GM18511 (cell line): Measurements from ENCODE around the gene MAP3K20.
"Not testable (repeated sequence)": the region's sequence is repeated elsewhere in the genome, so short reads cannot be mapped to it uniquely, and the experiment has no call there.

ENCODE experiments used
- ATAC-seq: cut with Tn5 transposase; IDR thresholded peaks from one replicate; pipeline ENCODE4 v1.9.1; 2021; ENCODE audit warnings: mild to moderate bottlenecking, moderate library complexity; ENCODE audit not compliant: unreplicated experiment

The MAP3K20 gene

GRCh38 chr2:173075781-173076580 is at the start of gene MAP3K20:
Gene MAP3K20 (plus strand): TSS chr2:173075846. CDS start chr2:173091032, 15,186 bp downstream.
- peak; percentile 73 for ATAC-seq

DNA sequence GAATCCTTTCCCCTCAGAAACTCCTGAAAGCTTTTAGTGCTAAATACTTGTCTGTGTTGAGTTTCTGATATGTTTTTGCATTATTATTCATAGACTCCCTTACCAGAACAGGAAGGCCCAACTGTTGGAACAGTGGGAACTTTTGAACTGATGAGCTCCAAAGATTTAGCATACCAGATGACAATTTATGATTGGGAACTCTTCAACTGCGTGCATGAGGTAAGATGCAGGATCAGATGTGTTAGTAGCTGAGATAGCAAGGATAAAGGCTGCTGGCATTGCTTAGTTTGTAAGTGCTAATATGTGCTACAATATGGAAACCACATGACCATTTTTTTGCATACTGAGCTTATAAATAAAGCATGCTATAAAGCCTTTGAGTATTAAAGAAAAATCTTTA is 49.2 kb upstream of the MAP3K20 start:
- no peak for ATAC-seq

GRCh38 chr2:173027181-173028128 is 48.2 kb upstream of the MAP3K20 start:
- ATAC-seq, result no peak

DNA sequence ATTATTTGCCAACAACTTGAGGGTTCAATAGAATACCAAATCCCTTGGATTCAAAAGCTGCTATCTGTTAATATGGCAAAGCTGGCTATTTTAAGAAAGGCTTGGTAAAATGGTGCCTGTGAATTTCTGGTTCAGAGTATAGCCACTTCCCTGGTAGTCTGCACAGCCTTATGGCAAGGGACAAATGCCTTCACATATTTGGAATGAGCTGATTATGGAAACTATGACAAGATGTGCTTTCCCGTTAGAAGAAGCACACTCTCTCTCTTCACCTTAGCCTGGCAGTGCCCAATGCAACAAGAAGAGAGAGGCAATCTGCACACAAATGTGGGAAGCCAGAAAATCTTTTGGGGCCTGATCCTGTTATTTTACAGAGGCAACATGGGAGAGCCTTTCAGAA is 47.5 kb upstream of the MAP3K20 start:
- ATAC-seq, result no peak

DNA sequence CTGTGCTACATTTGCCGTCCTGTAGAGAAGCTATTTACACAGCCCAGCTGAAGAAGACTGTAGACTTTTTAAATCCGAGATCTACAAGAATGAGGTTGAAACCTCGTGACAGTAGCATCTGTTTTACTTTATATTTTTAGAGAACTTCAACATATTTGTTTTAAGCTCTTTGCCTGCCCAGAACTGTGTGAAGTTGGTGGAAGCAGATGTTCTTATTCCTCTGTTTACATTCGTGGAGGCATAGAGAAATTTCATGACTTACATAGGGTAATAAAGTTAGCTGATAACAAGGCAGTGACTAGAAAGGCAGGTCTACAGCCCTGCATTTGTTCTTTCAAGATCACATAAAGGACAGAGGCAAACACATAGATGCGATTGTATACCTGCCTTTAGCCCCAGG is 47.0 kb upstream of the MAP3K20 start:
- no peak for ATAC-seq

GRCh38 chr2:173030561-173031490 is 44.8 kb upstream of the MAP3K20 start:
- no peak for ATAC-seq

GRCh38 chr2:173032032-173032431 is 43.6 kb upstream of the MAP3K20 start:
- ATAC-seq, result no peak

GRCh38 chr2:173033084-173033483 is 42.6 kb upstream of the MAP3K20 start:
- no peak for ATAC-seq

- no peak for ATAC-seq
Observed at GRCh38 chr2:173034143-173034542, 41.5 kb upstream of the MAP3K20 start.

- no peak for ATAC-seq
Observed at GRCh38 chr2:173037245-173038120, 38.2 kb upstream of the MAP3K20 start.

GRCh38 chr2:173038257-173038656 is 37.4 kb upstream of the MAP3K20 start:
- ATAC-seq, result not testable (repeated sequence)

DNA sequence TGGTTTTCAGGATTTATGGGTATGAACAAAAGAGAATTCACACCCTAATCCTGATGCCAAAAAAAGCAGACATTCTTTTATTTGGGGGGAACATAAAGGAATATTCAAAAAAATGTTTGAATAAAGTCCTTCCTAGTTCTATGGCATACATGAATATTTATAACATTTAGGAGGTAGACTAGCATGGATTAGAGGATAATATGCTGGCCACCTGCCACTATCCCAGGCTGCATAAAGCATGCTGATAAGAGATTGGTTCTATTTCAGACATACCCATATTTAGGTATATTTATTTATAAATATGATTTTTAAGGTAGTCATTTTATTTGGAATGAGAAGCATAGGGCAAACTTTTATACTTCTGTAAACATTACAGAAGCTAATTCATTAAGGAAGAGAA is 34.9 kb upstream of the MAP3K20 start:
- no peak for ATAC-seq

GRCh38 chr2:173043476-173043875 is 32.2 kb upstream of the MAP3K20 start:
- no peak for ATAC-seq

GRCh38 chr2:173043897-173044519 is 31.6 kb upstream of the MAP3K20 start:
- ATAC-seq, result no peak

DNA sequence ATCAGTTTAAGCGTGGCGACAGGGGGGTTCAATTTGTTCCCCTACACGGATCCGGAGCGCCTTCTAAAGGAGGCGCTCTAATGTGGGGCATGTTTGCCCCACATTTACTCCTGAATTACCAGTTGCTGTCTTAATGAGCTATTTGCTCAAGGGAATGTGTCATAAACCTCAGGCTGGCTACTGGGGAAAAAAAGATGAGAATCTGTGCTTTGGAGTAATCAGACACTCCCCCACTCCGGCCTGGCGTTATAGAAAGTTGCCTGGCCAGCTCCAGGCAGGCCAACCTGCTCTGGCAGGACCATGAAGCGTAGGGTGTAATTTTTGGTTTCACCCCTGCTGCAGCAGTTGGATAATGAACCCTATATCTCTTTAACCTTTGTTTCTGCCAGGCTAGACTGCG is 31.0 kb upstream of the MAP3K20 start:
- no peak for ATAC-seq

DNA sequence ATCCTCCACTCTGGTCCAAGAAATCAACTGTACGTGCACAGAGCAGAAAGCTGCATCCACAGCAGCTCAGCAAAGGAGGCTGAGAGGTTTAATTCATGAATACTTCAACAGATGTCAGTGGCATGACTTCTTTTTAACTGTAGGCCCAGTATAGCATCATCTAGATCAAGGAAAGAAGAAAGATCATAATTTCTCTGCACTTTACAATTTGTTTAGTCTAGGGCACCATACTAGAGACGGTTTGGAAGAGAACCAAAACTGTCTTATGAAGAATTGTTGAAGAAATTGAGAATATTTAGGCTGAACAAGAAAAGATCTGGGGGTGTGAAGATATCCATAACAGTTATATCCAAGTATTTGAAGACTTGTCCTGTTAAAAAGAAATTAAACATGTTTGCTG is 30.5 kb upstream of the MAP3K20 start:
- ATAC-seq, result no peak

GRCh38 chr2:173048522-173048896 is 27.1 kb upstream of the MAP3K20 start:
- no peak for ATAC-seq

- ATAC-seq, result peak; percentile 92
Observed at GRCh38 chr2:173048897-173049661, 26.6 kb upstream of the MAP3K20 start.

DNA sequence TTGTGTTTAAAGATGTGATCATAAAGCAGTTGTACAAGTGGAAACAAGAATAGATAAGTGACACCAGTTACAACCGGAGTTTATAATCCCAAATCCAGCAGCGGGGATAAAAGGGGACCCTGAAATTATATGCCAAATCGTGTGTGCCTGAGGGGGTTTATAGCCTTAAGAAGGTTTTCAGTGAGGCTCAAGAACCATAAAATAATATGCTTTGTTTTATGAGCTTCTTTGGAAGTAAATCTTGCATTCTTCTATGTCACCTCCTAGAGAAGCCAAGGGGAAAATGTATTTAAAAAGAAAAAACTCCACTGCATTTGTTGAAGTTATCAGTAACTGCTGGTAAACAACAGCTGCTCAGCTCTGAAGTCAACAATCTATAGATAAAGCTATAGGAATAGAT is 25.8 kb upstream of the MAP3K20 start:
- no peak for ATAC-seq
